K562 (cell line): Measurements from ENCODE around the gene TXNRD2. TPM values are rescaled to one million over a fixed set of nuclear protein-coding genes. Genes with fewer than 3 reads are reported as not detected.

Experiments
- FOXA3 ChIP-seq, 2 experiments: fragments of 450-650 bp in 1 of 2; sonication (generic) in 1 of 2; formaldehyde crosslinking; IDR thresholded peaks in 1 of 2; conservative IDR thresholded peaks in 1 of 2; 2 replicates each; pipeline versions ENCODE4 v1.4.0 to v1.8.0; 2020 to 2022; ENCODE audit warnings: mild to moderate bottlenecking in 2 of 2, missing genetic modification reagents in 1 of 2
- IFI16 ChIP-seq: fragments of 250-450 bp; sonication (Bioruptor Pico); IDR thresholded peaks from 2 replicates; pipeline ENCODE4 v2.1.2; 2022; ENCODE audit warnings: mild to moderate bottlenecking, inconsistent platforms
- RNF219 ChIP-seq: fragments of 250-450 bp; sonication (Bioruptor Pico); IDR thresholded peaks from 2 replicates; pipeline ENCODE4 v1.5.0; 2022; ENCODE audit warnings: mild to moderate bottlenecking
- RREB1 ChIP-seq: fragments of 250-450 bp; sonication (Bioruptor Pico); IDR thresholded peaks from 2 replicates; pipeline ENCODE4 v1.4.0; 2020
- SRSF3 ChIP-seq: fragments of 200-400 bp; formaldehyde crosslinking; IDR thresholded peaks from 2 replicates; pipeline ENCODE4 v1.6.1; 2016; ENCODE audit warnings: mild to moderate bottlenecking, low read length, moderate library complexity; ENCODE audit not compliant: insufficient read depth
- ZNF41 ChIP-seq: fragments of 250-450 bp; sonication (Bioruptor Pico); conservative IDR thresholded peaks from 2 replicates; pipeline ENCODE4 v1.4.0; 2020; ENCODE audit warnings: mild to moderate bottlenecking
- ZNF764 ChIP-seq: fragments of 250-450 bp; sonication (Bioruptor Pico); IDR thresholded peaks from 2 replicates; pipeline ENCODE4 v1.4.0; 2020; ENCODE audit warnings: low read depth, mild to moderate bottlenecking, moderate library complexity
- polyA plus RNA-seq, 8 experiments: library from polyadenylated mRNA; depleted of rRNA in 4 of 8; stranded (reverse) in 5 of 8; unstranded in 3 of 8; fragments of >200 nt; fragmentation: Nextera tagmentation in 2 of 8; fragmentation: Illumina TruSeq in 1 of 8; extraction: Ambion mirVana in 2 of 8; extraction: Trizol in 1 of 8; gene quantifications; 2 replicates each; pipeline versions ENCODE4 v1.2.1 to v1.2.3, GENCODE V29; 2011 to 2014; ENCODE audit warnings: inconsistent platforms in 1 of 8, missing spikeins in 1 of 8
- total RNA-seq, 7 experiments: library from RNA; depleted of rRNA in 6 of 7; stranded (reverse); fragments of >200 nt in 6 of 7; fragmentation: Illumina TruSeq in 2 of 7; extraction: Trizol in 2 of 7; gene quantifications; 2 replicates each; pipeline versions ENCODE4 v1.2.1 to v1.2.3, GENCODE V29; 2011 to 2021; ENCODE audit warnings: low replicate concordance in 1 of 7

Gene TXNRD2
- total and polyA plus RNA-seq, 9 of the 15 experiments (the other 6 are each of a cell fraction or from before 2014, with no cell fraction given), result 3.3 to 80.2 (median 49.4) TPM

- TF ChIP-seq RREB1 (CRISPR knock-in tag) (peak; percentile 93), RNF219 (CRISPR knock-in tag) (peak; percentile 71), FOXA3 (CRISPR knock-in tag; conservative IDR thresholded peaks at IDR 0.05 in 1 of 2, IDR thresholded peaks at IDR 0.05 in 1 of 2) (peak in 1 of 2 experiments; percentile 26; a peak in 1 of 4 replicates), SRSF3 (peak; percentile 99), ZNF764 (CRISPR knock-in tag) (peak; percentile 62; the same call in 1 of the 2 replicates), IFI16 (0 out of 2 replicates have a peak, but pooled peaks have one; percentile 39), ZNF41 (CRISPR knock-in tag) (peak; percentile 71)
Measured at GRCh38 chr22:19942157-19943081, 801 bp upstream of the TXNRD2 start (continued).
